GM21447 (cell line): ENCODE results near the gene CUX1.
"Not testable (repeated sequence)": the region's sequence is repeated elsewhere in the genome, so short reads cannot be mapped to it uniquely, and the experiment has no call there.

ENCODE experiments used
- ATAC-seq: cut with Tn5 transposase; IDR thresholded peaks from one replicate; pipeline ENCODE4 v1.9.1; 2021; ENCODE audit not compliant: unreplicated experiment

CUX1 gene

GRCh38 chr7:102318482-102318971 lies 501.1 kb downstream of the CUX1 start:
- no peak for ATAC-seq

- no peak for ATAC-seq
Observed at GRCh38 chr7:102319671-102320070, 502.2 kb downstream of the CUX1 start.

- no peak for ATAC-seq
Observed at GRCh38 chr7:102320181-102320580, 502.8 kb downstream of the CUX1 start.

- no peak for ATAC-seq
Observed at GRCh38 chr7:102320601-102321350, 503.4 kb downstream of the CUX1 start.

- no peak for ATAC-seq
Observed at GRCh38 chr7:102321351-102322201, 504.1 kb downstream of the CUX1 start.

GRCh38 chr7:102322202-102322715 lies 504.8 kb downstream of the CUX1 start:
- ATAC-seq, result no peak

GRCh38 chr7:102323914-102324195 lies 506.4 kb downstream of the CUX1 start:
- no peak for ATAC-seq

GRCh38 chr7:102325106-102325505 lies 507.7 kb downstream of the CUX1 start:
- ATAC-seq, result not testable (repeated sequence)

- no peak for ATAC-seq
Observed at GRCh38 chr7:102326157-102326889, 508.9 kb downstream of the CUX1 start.

GRCh38 chr7:102327183-102327582 lies 509.8 kb downstream of the CUX1 start:
- not testable (repeated sequence) for ATAC-seq

- not testable (repeated sequence) for ATAC-seq
Observed at GRCh38 chr7:102328863-102329262, 511.4 kb downstream of the CUX1 start.

GRCh38 chr7:102329366-102329765 lies 511.9 kb downstream of the CUX1 start:
- ATAC-seq, result not testable (repeated sequence)

- not testable (repeated sequence) for ATAC-seq
Observed at GRCh38 chr7:102330666-102331460, 513.4 kb downstream of the CUX1 start.
